ENCODE measurements around the gene TENT5A. TPM values are rescaled to one million over a fixed set of nuclear protein-coding genes. Genes with fewer than 3 reads are reported as not detected.
A peak's percentile ranks its signal among the peaks of the same experiment; 100 is the strongest.

The TENT5A gene
- total RNA-seq, 1 donor, result 21.6 TPM

GRCh38 chr6:81708113-81708699, 44.3 kb downstream of the TENT5A start:
- H3K4me3 ChIP-seq (ENCODE audit: low read depth, low read length), result no peak overlapping the region
- DNase-seq (ENCODE audit: low read depth), result no peak
- no peak for TF ChIP-seq CTCF (IDR thresholded peaks at IDR 0.05; ENCODE audit: insufficient read depth, low read depth, low read length)

- TF ChIP-seq CTCF (IDR thresholded peaks at IDR 0.05; ENCODE audit: insufficient read depth, low read depth, low read length), result no peak
- no peak overlapping the region for H3K4me3 ChIP-seq (ENCODE audit: low read depth, low read length)
- DNase-seq (ENCODE audit: low read depth), result no peak
Measured at GRCh38 chr6:81704700-81705099, 47.8 kb downstream of the TENT5A start.

- no peak for TF ChIP-seq CTCF (IDR thresholded peaks at IDR 0.05; ENCODE audit: insufficient read depth, low read depth, low read length)
- no peak for DNase-seq (ENCODE audit: low read depth)
- no peak overlapping the region for H3K4me3 ChIP-seq (ENCODE audit: low read depth, low read length)
Measured at GRCh38 chr6:81700414-81700813, 52.1 kb downstream of the TENT5A start.

- DNase-seq (ENCODE audit: low read depth), result peak; percentile 26
- no peak for TF ChIP-seq CTCF (IDR thresholded peaks at IDR 0.05; ENCODE audit: insufficient read depth, low read depth, low read length)
Measured at GRCh38 chr6:81697559-81697958, 54.9 kb downstream of the TENT5A start.

GRCh38 chr6:81696524-81696923, 56.0 kb downstream of the TENT5A start:
- no peak for TF ChIP-seq CTCF (IDR thresholded peaks at IDR 0.05; ENCODE audit: insufficient read depth, low read depth, low read length)
- H3K4me3 ChIP-seq (ENCODE audit: low read depth, low read length), result no peak overlapping the region
- peak; percentile 38 for DNase-seq (ENCODE audit: low read depth)

More at GRCh38 chr6:81697559-81697958, 54.9 kb downstream of the TENT5A start:
- no peak overlapping the region for H3K4me3 ChIP-seq (ENCODE audit: low read depth, low read length)

Small RNAs within 50 kb of the gene (small RNA-seq; reads per million reads assigned to genes)
- gene AL078599.1, result not detected
- not detected for gene RF00156

Measured in fibroblast of villous mesenchyme (primary cell).